ENCODE results near the gene SFT2D2.

DNA sequence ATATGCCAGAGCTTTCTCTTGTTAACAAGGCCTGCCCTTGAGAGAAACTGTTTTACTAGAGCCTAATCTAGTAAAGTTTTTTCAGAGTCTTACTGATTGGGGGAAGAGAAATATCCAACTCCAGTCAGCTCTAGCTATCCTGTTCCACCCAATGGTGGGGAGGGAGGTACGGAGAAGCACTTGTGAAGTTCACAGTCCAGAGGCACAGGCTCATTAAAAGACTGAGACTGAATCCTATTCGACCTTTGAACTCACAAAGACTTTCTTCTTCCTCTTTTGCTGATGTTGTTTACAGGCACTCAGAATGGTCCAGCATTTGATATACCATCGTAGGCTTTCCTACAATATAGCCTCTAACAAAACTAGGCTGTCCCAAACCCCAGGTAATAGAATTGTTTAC is 15.5 kb upstream of the SFT2D2 start:
- TF ChIP-seq YY1 (IDR thresholded peaks at IDR 0.05; ENCODE audit: insufficient read depth, insufficient read length), result no peak
- TF ChIP-seq ZNF274 (IDR thresholded peaks at IDR 0.05; ENCODE audit: low read depth, low read length), result no peak
